Endothelial cell of umbilical vein (primary cell): ENCODE measurements around the gene BARX1.

Experiments
- EZH2 ChIP-seq: IDR thresholded peaks from 2 replicates; pipeline ENCODE4 v1.6.1; 2012; ENCODE audit warnings: borderline replicate concordance, low read depth, mild to moderate bottlenecking, moderate library complexity, low read length, inconsistent platforms; ENCODE audit not compliant: severe bottlenecking
- MYC ChIP-seq: IDR thresholded peaks from one replicate; pipeline ENCODE4 v1.6.1; 2011; ENCODE audit warnings: mild to moderate bottlenecking, low read depth, low read length
- POLR2A ChIP-seq: IDR thresholded peaks from 2 replicates; pipeline ENCODE4 v1.6.1; 2012; ENCODE audit warnings: low read depth, mild to moderate bottlenecking, control low read depth, low read length

DNA sequence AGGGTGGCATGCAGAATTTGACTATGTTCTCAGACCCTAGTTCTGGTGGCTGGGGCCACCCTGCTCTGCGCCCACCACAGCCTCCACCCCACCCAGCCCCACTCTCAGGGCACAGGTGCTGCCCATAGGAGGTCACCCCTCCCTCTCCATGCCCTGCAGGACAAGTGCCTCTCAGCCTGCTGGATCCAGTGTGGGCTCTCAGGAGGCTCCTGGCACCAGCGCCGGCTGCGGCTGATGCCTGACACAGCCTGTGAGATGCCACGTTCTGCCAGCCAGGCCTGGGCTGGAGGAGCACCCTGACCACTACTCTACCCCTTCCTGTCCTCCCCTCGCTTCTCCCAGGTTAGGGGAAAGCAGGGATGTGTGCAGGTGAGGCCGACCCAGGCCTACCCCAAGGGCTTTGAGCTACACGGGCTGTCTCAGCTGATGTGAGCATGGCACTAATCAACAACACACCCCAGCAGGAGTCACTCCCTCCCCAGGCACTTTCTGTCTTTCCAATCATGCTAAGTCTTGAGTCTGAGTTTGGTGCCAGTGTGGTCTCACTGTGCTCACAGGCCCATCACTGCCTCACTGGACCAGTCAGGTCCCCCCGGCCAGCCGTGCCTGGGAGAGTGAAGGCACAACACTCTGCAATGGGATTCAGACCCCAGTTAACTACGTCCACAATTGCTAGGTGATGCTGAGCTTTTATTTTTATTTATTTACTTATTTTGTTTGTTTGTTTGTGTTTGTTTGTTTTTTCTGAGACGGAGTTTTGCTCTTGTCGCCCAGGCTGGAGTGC is 12.1 kb upstream of the BARX1 start:
- TF ChIP-seq POLR2A, result no peak
- TF ChIP-seq EZH2, result no peak
- no peak for TF ChIP-seq MYC
